ENCODE results near the gene CLASRP.
"Not testable (repeated sequence)": the region's sequence is repeated elsewhere in the genome, so short reads cannot be mapped to it uniquely, and the experiment has no call there.

CLASRP gene

DNA sequence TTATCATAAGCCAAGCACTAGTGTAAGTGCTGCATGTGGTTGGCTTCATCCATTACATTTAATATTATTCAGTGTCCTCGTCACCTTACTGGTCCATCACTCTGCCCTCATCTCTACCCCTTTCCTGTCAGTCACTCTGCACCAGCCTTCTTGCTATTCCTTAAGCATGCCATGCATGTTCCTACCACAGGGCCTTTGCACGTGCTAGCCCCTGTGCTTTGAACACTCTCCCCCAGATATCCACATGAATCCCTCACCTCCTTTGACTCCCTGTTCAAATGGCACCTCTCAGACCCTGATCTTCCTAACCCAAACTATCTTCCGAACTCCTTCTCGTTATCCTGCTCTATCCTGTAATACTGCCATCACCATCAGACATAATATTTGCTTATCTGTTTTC, 40.8 kb upstream of the CLASRP start:
- H4K20me1 ChIP-seq (ENCODE audit: control insufficient read depth, insufficient read depth, low read depth, low read length), result no peaks in the 10 kb centered on the region
- H3K4me3 ChIP-seq (ENCODE audit: low read length), result no peak overlapping the region
- H3K27me3 ChIP-seq (ENCODE audit: control insufficient read depth, low read length), result no peaks in the 10 kb centered on the region
- no peak overlapping the region for H3K4me2 ChIP-seq (ENCODE audit: low read length)
- no peaks in the 10 kb centered on the region for H3K9me3 ChIP-seq (ENCODE audit: control insufficient read depth, insufficient read depth, low read length)
- peaks cover 66% of the 10 kb centered on the region for H3K4me1 ChIP-seq (ENCODE audit: control insufficient read depth, low read length)
- H3F3A ChIP-seq (ENCODE audit: control insufficient read depth, insufficient read depth), result peaks cover 14% of the 10 kb centered on the region
- H3K9me2 ChIP-seq (replicated peaks; ENCODE audit: control insufficient read depth, low read length), result no peaks in the 10 kb centered on the region
- peak overlapping the region; percentile 89 for H3K27ac ChIP-seq (ENCODE audit: low read depth, low read length)
- TF ChIP-seq, protein P1, sequence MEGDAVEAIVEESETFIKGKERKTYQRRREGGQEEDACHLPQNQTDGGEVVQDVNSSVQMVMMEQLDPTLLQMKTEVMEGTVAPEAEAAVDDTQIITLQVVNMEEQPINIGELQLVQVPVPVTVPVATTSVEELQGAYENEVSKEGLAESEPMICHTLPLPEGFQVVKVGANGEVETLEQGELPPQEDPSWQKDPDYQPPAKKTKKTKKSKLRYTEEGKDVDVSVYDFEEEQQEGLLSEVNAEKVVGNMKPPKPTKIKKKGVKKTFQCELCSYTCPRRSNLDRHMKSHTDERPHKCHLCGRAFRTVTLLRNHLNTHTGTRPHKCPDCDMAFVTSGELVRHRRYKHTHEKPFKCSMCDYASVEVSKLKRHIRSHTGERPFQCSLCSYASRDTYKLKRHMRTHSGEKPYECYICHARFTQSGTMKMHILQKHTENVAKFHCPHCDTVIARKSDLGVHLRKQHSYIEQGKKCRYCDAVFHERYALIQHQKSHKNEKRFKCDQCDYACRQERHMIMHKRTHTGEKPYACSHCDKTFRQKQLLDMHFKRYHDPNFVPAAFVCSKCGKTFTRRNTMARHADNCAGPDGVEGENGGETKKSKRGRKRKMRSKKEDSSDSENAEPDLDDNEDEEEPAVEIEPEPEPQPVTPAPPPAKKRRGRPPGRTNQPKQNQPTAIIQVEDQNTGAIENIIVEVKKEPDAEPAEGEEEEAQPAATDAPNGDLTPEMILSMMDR (IDR thresholded peaks at IDR 0.05; ENCODE audit: low read depth, low read length, poor library complexity, severe bottlenecking), result no peak
- no peak for TF ChIP-seq EZH2phosphoT487 (IDR thresholded peaks at IDR 0.05; ENCODE audit: borderline replicate concordance, low read length)
- H3K79me2 ChIP-seq (ENCODE audit: control insufficient read depth, low read length), result peaks cover 13% of the 10 kb centered on the region
- H3K36me3 ChIP-seq (ENCODE audit: control insufficient read depth, low read length), result peaks cover 22% of the 10 kb centered on the region

DNA sequence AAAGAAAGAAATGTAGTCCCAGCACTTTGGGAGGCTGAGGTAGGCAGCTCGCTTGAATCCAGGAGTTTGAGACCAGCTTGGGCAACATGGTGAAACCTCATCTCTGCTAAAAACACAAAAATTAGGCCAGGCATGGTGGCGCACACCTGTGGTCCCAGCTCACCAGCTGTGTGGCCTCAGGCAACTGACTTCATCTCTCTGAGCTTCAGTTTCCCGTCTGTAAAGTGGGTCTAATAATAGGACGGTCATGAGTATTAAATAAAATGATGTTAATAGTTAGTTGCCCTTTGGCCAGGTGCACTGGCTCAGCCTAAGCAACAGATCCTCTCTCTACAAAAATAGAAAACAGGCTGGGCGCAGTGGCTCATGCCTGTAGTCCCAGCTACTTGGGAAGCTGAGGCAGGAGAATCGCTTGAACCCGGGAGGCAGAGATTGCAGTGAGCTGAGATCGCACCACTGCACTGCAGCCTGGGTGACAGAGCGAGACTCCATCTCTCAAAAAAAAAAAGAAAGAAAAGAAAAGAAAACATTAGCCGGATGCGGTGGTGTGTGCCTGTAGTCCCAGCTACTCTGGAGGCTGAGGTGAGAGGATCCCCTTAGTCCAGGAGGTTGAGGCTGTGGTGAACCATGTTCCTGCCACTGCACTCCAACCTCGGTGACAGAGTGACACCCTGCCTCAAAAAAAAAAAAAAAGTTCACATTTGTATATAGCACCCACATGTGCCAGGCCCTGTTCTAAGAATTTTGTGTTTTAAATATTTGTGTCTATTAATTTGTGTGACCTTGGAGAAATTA, 39.5 kb upstream of the CLASRP start:
- H3K4me2 ChIP-seq (ENCODE audit: low read length), result peak overlapping the region; percentile 87
- not testable (repeated sequence) for H3K9me3 ChIP-seq (ENCODE audit: control insufficient read depth, insufficient read depth, low read length)

DNA sequence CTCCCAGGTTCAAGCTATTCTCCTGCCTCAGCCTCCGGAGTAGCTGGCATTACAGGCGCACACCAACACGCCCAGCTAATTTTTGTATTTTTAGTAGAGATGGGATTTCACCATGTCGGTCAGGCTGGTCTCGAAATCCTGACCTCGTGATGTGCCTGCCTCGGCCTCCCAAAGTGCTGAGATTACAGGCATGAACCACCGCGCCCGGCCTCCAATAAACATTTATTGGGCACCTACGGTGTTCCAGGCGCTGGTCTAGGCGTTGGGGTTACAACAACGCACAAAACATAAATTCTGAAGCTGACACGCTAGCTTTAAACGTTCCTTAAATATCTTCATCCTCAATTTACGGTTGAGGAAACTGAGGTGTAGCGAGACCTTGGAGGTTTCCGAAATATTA, 38.2 kb upstream of the CLASRP start:
- peak overlapping the region; percentile 89 for H3K27ac ChIP-seq (ENCODE audit: low read depth, low read length)
- H3K4me1 ChIP-seq (ENCODE audit: control insufficient read depth, low read length), result peaks cover 69% of the 10 kb centered on the region
- not testable (repeated sequence) for H4K20me1 ChIP-seq (ENCODE audit: control insufficient read depth, insufficient read depth, low read depth, low read length); H3K9me2 ChIP-seq (replicated peaks; ENCODE audit: control insufficient read depth, low read length); H3K9me3 ChIP-seq (ENCODE audit: control insufficient read depth, insufficient read depth, low read length); H3K27me3 ChIP-seq (ENCODE audit: control insufficient read depth, low read length)
- H3K36me3 ChIP-seq (ENCODE audit: control insufficient read depth, low read length), result peaks cover 28% of the 10 kb centered on the region
- H3F3A ChIP-seq (ENCODE audit: control insufficient read depth, insufficient read depth), result peaks cover 22% of the 10 kb centered on the region
- H3K4me2 ChIP-seq (ENCODE audit: low read length), result peak overlapping the region; percentile 87
- H3K79me2 ChIP-seq (ENCODE audit: control insufficient read depth, low read length), result peaks cover 29% of the 10 kb centered on the region
- H3K4me3 ChIP-seq (ENCODE audit: low read length), result peak overlapping the region; percentile 81

More for the DNA sequence above, 39.5 kb upstream of the CLASRP start:
- H3F3A ChIP-seq (ENCODE audit: control insufficient read depth, insufficient read depth), result peaks cover 17% of the 10 kb centered on the region
- not testable (repeated sequence) for H4K20me1 ChIP-seq (ENCODE audit: control insufficient read depth, insufficient read depth, low read depth, low read length); H3K27me3 ChIP-seq (ENCODE audit: control insufficient read depth, low read length); H3K9me2 ChIP-seq (replicated peaks; ENCODE audit: control insufficient read depth, low read length)
- peak overlapping the region; percentile 89 for H3K27ac ChIP-seq (ENCODE audit: low read depth, low read length)
- H3K4me1 ChIP-seq (ENCODE audit: control insufficient read depth, low read length), result peaks cover 65% of the 10 kb centered on the region
- peaks cover 20% of the 10 kb centered on the region for H3K79me2 ChIP-seq (ENCODE audit: control insufficient read depth, low read length)
- H3K36me3 ChIP-seq (ENCODE audit: control insufficient read depth, low read length), result peaks cover 22% of the 10 kb centered on the region
- H3K4me3 ChIP-seq (ENCODE audit: low read length), result peak overlapping the region; percentile 56

DNA sequence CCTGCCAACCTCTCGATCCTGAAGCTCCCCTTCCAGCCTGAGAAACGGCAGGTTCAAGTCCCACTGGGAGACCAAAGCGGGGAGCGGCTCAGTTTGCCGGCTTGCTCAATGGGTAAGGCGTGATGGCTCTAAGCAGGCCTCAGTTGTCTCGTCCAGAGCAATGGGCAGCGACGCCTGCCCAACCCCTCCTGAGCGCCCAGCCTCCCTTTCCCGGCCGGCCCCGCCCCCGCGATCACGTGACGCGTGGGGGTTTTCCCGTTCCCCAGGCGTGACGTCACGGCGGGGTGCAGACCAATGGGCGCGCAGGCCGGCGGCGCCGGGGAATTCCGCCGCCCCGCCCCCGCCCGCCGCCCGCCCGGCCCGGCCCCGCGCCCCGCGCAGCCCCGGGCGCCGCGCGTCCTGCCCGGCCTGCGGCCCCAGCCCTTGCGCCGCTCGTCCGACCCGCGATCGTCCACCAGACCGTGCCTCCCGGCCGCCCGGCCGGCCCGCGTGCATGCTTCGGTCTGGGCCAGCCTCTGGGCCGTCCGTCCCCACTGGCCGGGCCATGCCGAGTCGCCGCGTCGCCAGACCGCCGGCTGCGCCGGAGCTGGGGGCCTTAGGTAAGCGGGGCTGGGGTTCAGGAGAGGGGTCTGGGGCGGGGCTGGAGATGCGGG, 37.6 kb upstream of the CLASRP start, which contains the start of gene RELB:
TSS of gene RELB (plus strand) at position 378 of the 653 bp plus-strand sequence. CDS start at position 494, 116 bp downstream.
- H3K27me3 ChIP-seq (ENCODE audit: control insufficient read depth, low read length), result no peaks in the 10 kb centered on the region
- no peaks in the 10 kb centered on the region for H3K9me3 ChIP-seq (ENCODE audit: control insufficient read depth, insufficient read depth, low read length)
- peak within 1 kb of the TSS; percentile 87 for H3K4me2 ChIP-seq (ENCODE audit: low read length)
- peaks cover 70% of the 10 kb centered on the region for H3K4me1 ChIP-seq (ENCODE audit: control insufficient read depth, low read length)
- peaks cover 22% of the 10 kb centered on the region for H3F3A ChIP-seq (ENCODE audit: control insufficient read depth, insufficient read depth)
- H3K4me3 ChIP-seq (ENCODE audit: low read length), result peak within 1 kb of the TSS; percentile 96
- H3K27ac ChIP-seq (ENCODE audit: low read depth, low read length), result peak within 1 kb of the TSS; percentile 90
- no peaks in the 10 kb centered on the region for H3K9me2 ChIP-seq (replicated peaks; ENCODE audit: control insufficient read depth, low read length)
- H3K79me2 ChIP-seq (ENCODE audit: control insufficient read depth, low read length), result peaks cover 34% of the 10 kb centered on the region
- no peaks in the 10 kb centered on the region for H4K20me1 ChIP-seq (ENCODE audit: control insufficient read depth, insufficient read depth, low read depth, low read length)
- peaks cover 33% of the 10 kb centered on the region for H3K36me3 ChIP-seq (ENCODE audit: control insufficient read depth, low read length)
- TF ChIP-seq, protein P1 (IDR thresholded peaks at IDR 0.05; ENCODE audit: low read depth, low read length, poor library complexity, severe bottlenecking), result no peak
- no peak for TF ChIP-seq EZH2phosphoT487 (IDR thresholded peaks at IDR 0.05; ENCODE audit: borderline replicate concordance, low read length)
